CD4-positive, alpha-beta T cell treated with Interleukin-4 for 1 hour (primary cell): ENCODE results near the gene UBE2E2.

Experiments
- DNase-seq, 2 donors: peaks; one replicate each; pipeline ENCODE4 v3.0.0-alpha.2; 2020 to 2022

The UBE2E2 gene

DNA sequence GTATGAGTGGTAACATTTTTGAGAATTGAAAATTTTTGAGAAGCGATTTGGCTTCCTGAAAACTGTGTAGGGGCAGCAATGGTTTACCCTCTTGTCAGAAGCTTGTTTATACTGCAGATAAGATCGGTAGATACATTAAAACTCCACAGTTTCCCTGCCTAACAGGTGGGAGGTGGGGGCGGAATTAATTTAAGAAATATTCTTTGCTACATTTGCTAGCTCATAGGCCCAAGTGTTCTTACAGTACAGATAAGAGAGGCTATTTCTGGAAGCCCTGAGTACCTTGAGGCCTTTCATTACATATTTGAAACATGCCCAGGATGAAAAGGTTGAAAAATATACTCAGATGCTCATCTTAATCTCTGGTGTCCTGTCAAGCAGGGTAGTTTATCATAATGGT, 285.5 kb downstream of the UBE2E2 start:
- DNase-seq: no peak

DNA sequence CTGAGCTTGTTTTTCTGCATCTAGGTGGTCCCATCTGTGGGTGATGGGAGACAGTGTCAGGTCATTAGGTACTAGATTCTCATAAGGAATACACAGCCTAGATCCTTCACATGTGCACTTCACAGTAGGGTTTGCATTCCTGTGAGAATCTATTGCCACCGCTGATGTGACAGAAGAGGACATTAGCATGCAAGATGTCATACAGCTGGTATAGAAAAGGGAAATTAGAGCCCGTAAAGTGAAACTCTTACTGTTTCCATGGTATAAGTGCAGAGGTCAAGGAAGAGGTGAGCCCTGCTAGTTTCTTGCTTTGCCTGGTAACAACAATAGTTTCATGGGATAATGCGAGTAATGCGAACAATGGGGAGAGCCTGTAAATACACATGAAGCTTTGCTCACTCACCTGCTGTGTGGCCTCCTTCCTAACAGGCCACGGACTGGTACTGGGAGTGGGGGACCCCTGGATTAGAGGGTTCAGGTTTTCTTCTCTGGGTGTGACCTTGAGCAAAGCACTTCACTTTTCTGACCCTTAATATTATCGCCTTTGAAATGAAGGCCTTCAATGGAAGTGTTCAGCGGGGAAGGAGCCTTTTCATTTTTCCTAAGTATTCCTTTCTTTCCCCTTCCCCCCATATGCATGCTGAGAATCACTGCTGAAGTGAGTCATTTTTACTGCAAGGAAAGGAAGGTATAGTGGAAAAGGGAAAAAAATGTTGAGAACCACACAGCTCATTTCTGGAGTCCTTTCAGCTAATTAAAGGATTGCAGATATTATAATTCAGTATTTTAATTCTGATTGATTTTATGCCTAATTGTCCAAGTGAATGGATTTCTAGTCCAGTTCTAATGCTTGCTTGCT, 286.4 kb downstream of the UBE2E2 start:
- DNase-seq: no peak

DNA sequence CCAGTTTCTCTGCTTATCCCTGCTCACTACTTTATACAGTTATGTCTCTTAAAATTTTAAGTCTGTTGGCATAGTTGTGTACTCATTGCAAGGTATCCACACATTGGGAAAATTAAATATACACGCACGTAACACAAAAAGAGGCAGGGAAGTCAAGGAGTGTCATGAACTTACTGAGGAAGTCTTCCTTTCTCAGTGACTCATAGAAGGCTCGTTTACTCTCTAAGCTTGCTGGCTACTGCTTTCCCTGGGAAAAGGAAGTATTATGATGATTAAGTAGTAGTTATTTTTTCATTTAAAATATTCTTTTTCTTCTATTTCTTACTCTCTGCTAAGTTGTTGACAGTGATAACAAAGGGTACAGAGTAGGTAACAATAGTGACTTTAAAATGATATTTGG, 287.3 kb downstream of the UBE2E2 start:
- DNase-seq: no peak

DNA sequence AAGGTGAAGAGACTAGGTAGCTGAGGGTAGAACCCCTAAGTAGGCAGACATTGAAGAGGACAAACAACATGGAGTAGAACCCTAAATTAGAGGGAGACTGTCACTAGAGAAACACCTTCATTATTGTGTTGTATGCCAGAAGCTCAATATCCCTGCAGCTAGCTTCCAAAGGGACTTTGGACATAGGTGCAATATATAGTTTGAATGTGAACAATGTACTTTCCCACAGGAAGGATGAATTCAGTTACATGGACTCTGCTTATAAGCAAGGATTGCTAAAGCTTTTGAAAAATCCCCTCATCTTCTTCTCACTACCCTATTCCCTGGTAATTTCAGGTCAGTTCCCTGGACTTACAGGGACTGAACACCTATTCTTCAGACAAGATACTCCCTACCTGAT, 288.9 kb downstream of the UBE2E2 start:
- no peak for DNase-seq

DNA sequence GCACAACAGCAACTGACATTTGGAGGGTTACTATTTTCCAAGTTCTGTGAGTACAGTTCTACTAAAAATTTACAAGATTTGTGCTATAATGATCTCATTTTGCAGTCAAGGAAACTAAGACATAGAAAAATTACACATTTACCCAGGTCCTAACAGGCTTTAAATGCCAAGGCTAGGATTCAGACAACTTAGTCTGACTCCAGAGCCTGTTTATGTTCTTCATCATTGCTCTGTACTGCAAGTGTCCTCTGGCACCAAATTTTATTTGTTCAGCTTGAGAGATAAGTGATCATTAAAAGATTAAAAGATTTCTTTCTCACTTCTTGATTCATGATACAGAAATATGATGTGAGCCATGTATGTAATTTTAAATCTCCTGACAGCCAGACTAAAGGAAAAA, 290.8 kb downstream of the UBE2E2 start:
- DNase-seq: no peak

DNA sequence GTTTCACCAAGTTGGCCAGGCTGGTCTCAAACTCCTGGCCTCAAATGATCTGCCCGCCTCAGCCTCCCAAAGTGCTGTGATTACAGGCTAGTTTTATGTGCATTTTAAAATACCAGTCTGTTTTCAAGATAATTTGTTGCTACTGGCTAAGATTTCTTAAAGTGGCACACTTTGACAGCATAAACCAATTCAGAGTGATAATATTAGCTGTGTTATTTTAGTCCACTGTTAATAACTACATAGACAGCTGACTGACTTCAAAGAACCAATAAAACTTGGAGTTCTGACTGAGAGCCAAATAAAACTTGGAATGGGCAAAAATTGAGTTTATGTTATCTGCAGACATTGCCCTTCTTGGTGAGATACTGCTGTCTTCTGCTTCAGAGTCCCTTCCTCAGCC, 291.8 kb downstream of the UBE2E2 start:
- no peak for DNase-seq

DNA sequence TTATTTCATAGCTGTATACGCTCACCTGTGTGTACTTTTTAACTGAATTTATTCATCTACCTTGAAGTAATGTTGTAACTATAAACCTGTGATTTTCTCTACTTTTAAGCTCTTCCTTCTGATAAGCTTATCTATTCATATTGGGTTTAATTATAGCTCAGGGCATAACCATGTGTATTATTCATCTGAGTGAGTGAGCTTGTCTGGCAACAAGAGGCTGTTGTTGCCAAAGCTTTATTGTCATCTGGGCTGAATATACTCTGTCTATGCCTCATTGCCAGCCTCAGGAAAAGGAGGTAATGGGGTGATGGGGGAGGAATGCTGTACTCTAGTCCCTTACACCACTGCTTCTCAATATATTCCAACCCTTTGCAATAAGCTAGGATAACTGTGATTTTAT, 292.4 kb downstream of the UBE2E2 start:
- DNase-seq: no peak

DNA sequence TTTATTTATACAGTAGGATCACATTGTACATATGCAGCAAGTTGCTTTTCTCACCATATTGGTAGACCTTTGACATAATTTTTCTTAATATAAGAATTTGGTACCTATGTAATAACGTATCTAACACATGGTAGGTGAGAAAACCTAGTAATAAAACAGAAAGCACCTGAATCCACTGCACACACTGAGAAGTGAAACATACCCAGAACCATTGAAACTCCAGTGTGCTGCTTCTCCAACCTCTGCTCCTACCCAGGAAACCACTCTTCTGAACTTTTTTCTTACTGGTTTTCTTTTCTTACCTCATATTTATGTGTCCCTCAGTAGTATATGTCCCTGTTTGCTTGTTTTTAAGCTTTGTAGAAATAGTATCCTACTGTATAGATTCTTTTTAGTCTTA, 293.0 kb downstream of the UBE2E2 start:
- DNase-seq: no peak

DNA sequence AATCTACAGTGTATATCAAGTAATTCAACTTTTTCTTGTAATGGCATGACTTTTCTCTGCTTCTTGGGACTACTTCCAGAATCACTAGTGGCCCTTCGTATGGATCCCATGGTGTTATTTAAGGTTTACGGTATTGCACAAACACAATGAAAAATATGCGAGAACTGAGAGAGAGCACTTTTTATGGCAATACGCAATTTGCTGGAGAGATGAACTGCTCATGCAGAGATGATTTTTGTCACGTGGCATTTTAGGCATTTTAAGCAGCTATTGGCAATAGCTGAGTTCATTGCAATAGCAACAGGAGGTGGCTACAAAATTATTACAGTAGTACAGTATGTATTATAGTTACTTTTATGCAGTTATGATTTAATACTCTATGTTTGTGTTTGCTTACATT, 294.0 kb downstream of the UBE2E2 start:
- no peak for DNase-seq

DNA sequence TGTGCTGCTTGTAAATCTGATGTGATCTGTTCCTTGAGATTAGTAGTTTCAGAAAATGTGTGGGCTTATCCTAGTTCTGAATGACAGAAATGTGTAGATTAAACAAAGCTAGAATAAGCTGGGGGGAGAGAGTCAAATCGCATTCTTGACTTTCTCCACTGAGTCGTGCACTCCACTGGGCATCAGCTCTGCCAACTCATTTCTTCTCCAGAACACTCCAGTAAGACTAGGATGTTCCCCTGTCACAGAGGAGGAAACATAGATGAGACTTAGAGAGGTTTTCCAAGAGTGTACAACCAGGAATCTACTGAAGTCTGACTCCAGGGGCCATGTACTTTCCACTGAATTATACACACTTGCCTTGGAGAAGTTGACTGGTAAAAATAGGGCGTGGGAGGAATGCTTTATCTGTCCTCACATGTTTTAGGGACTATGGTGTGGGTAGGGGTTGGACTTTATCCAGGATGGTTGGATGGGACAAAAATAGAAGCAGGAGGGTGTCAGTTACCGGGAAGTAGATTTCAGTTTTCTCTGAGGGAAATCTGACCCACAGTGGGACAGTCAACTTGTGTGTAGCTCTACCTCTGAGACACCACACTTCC, 298.2 kb downstream of the UBE2E2 start:
- DNase-seq: no peak

DNA sequence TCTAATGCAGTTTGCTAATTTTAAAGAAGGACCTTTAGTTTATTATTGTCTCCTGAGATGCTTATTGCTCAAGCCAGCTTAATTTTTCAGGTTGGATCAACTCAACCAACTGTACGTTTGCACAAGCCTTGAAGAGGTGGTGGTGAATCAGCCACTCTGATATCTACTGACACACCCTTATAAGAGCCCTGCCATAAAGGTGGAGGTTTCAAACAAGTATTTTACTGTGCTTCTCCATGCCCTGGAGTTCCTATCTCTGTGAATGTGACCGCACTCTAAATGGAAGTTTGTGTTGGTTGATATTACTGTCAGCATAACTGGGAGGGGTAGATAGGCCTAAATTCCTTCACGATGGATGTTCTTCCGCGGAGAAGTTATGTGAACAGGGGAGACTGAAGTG, 305.3 kb downstream of the UBE2E2 start:
- no peak for DNase-seq

DNA sequence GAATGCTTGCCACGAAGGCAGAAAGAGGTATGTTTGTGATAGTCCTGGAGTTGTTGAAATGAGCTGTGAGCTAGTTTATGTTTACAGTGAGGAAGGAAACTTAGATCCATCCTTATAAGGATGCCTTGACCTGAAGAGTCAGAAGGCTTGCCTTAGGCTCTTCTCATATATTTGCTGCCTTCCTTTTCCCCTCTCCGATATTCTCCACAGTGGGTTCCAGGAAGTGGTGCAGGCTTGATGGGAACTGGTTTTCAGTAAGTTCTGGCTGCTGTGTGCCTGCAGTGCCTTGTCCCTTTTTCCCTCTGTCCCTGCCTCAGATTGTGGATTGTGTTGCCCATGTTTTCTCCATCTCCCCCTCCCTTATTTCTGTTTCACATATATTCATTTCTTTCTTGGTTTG, 315.3 kb downstream of the UBE2E2 start:
- no peak for DNase-seq

DNA sequence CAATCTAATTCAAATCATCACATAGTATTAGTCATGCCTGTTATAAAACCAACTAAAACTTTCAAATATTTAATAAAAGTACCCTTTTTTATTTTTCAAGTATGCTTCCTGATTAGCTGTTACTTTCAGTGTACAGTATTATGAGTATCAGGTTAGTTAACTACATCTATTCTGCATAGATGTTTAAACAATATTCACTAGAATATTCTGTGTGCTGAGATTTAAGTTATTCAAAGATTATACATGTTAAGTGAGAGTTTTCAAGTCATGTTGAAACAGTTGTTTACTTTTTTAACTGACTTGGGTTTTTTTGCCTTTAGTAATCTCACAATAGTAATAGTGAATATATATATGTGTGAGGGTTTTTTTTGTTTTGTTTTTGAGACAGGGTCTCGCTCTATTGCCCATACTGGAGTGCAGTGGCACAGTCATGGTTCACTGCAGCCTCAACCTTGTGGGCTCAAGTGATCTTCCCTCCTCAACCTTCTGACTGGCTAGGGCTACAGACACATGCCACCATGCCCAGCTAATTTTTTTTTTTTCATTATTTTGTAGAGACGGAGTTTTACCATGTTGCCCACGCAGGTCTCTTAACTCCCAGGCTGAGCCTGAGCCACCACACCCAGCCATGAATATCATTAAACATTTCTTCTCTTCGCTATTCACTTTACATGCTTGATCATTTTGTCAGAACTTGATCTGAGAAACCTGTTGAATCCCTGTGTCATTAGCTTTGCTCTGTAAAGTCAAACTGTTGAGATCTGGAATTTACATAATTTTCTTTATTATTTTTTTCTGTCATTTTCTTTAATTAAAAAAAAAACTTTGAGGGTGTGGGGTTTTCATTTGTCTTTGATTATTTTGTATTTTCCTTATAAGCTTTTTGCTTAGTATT, 316.4 kb downstream of the UBE2E2 start:
- DNase-seq: no peak

DNA sequence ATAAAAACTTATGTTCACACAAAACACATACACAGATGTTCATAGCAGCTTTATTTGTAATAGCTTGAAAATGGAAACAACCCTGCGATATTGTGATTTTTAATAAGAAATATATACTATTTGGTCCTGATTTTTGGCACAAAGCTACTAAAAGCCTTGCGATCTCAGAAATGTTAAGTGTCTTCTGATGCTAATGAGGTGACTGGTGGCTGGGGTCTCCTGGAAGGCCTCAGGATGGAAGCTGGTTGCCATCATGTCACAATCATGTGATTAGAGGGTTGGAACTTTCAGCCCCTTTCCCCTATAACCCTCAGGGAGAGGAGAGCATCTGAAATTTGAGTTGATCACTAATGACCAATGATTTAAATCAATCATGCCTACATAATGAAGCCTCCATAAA, 324.2 kb downstream of the UBE2E2 start:
- DNase-seq: no peak

DNA sequence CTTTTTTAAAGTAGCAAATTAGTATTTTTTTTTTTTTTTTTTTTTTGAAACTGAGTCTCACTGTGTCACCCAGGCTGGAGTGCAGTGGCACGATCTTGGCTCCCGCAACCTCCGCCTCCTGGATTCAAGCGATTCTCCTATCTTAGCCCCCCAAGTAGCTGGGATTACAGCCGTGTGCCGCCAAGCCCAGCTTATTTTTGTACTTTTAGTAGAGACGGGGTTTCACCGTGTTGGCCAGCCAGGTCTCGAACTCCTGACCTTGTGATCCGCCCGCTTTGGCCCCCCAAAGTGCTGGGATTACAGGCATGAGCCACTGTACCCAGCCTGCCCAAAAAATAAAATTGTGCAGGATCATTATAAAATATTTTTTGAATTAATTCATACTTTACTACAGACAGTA, 330.5 kb downstream of the UBE2E2 start:
- no peak for DNase-seq

DNA sequence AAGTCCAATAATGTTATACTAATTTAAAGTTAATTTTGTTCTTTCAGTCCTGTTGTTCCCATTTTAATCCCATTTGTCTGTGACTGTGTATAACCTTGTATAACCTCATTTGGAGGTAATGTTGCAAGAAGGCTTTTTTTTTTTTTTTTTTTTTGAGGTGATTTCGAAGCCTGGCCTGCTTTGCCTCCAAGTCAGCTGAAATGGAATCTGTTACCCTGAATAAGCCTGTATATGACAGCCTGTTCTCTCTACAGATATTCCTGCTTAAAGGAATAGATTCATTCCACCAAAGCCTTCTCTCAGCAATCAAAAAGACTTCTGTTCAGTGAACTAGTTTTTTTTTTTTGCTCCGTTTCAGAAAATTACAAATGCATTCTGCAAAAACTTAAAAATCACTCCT, 330.9 kb downstream of the UBE2E2 start:
- no peak for DNase-seq

DNA sequence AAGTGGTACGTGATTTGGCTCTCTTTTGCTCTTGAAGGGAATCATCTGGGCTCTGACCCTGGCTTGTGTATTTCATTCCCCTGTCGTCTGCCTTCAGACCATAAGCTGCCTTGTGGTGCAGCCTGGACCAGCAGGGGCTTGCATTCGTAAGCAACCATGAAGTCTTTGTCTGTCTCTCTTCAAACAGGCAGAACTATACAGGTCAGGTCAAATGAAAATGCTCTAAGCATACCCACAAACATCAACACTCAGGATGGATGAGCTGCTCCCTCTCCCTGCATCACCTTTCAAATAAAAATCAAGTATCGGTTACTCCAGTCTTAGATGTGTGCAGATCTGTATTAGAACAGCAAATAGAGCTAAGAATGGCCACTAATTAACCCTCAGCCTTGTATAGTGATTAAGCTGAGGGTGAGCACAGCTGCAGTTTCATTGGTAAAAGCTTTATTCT, 334.0 kb downstream of the UBE2E2 start:
- no peak for DNase-seq

DNA sequence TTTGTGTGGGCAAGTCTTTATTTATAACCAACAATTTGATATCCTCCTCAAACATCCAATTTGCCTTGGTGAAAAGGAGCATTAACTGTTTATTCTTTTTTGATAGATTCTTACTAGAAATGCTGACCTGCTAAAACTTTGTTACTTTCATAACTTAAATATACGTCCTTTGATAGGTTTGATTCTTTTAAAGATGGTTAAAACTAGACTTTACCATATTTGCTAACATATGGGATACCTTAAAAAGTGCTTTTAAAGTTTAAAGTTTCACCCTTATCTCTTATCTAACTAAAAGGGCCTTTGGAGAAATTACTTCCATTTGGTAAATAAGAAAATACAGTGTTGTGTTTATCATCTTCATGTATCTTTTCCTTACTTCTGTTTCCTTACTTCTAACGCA, 336.1 kb downstream of the UBE2E2 start:
- no peak for DNase-seq

DNA sequence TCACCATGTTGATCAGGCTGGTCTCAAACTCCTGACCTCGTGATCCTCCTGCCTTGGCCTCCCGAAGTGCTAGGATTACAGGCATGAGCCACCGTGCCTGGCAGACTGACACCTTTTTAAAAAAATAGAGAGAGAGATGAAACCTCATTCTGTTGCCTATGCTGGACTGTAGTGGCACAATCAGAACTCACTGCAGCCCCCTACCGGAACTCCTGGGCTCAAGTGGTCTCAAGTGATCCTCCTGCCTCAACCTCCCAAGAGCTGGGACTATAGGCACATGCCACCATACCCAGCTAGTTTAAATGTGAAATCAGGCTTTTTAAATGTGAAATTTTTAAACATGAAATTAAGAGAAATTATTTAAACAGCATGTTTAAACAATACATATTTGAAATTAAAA, 337.5 kb downstream of the UBE2E2 start:
- no peak for DNase-seq

DNA sequence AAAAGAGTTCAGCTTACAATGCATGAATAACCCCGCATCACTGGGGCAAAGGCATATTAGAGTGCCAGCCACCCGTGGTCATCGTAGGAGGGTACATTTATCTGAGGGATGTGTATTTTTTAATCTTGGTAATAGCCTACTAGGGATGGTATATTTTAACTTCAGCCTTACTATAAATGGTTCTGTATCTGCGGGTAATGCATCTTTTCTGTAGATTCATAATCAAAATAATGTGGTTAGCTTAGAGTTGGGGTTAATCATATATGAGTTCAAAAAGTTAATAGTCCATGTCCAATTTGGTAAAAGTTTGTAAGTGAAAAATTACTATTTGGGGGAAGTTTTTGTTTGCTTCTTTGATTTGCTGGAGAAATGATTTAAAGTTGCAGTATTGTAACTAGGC, 339.0 kb downstream of the UBE2E2 start:
- no peak for DNase-seq

DNA sequence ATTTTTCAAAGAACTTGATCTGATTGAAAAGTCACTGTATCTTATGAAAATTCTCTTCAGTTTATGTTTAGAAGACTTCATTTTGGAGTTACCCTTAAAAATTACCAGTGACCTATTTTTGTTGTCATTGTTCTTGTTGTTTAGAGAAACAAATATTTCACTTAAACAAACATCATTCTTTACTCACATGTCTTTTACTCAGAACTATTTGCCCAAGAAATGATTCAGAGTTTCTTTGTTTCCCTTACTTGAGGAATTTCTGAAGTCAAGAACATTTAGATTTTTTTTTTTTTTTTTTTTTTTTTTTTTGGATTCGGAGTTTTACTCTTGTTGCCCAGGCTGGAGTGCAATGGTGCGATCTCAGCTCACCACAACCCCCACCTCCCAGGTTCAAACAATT, 343.1 kb downstream of the UBE2E2 start:
- no peak for DNase-seq

DNA sequence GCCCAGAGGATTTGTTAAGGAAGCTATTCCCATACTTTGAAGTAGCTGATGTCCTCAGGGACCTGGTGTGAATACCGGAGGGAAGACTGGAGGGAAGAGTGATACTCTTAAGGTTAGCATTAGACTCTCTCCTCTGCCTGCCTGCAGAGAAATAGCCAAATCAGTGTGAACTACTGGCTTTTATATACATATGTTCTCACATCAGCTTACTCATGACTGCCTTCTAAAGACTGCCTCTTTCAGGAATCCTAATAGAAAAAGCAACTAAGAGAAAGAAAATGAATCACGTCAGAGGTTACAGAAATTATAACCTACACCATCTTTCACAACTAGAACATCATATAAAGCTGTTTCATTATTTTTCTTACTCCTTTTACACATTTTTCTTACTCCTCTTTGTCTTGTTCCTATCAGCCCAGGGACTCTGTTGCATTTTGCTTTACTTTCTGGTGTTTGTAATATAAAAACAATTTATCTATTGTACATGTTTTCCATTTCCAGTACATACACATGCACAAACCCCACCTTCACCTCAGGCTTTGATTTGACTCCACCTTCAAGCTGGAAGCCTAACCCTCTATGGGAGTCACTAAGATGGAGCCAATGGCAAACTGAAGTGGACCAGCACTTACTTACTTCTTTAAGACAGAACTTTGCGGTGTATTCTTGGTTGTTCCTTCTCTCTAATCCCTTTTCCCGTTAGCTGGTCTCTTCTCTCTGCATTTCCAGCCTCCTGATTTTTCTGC, 345.0 kb downstream of the UBE2E2 start:
- no peak for DNase-seq

DNA sequence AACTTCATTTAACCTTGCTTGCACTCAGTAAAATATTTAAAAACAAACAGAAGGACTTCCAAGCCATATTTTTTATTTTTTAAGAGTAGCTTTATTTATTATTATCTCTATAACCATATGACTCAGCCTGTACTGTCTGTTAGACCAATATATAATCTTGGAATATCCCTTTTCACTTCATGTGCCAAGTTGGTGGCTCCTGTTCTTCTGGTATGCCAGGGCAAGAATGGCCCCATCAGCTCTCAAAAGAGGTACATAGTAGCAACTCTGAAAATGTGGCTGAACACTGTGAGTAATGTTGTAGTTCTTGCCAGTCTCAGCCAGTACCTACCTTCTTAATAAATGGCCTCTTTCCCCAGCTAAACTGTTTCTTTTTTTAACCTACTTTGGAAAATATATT, 345.6 kb downstream of the UBE2E2 start:
- no peak for DNase-seq
